SK-N-SH (cell line): ENCODE results near the gene GATM. TPM values are rescaled to one million over a fixed set of nuclear protein-coding genes. Genes with fewer than 3 reads are reported as not detected.

ENCODE experiments used
- CTCF ChIA-PET: fragments of 300-600, 350-600 bp; formaldehyde crosslinking; extraction: SDS; loops from one replicate; lab custom pipeline; 2021; lab: Yijun Ruan, JAX
- POLR2A ChIA-PET: fragments of 350-600 bp; sonication (Branson Sonifier 250); formaldehyde crosslinking; extraction: SDS; loops from one replicate; lab custom pipeline; 2020; ENCODE audit warnings: antibody characterized with exemption, inconsistent platforms; lab: Yijun Ruan, JAX
- DNase-seq: peaks from one replicate; pipeline ENCODE4 v3.0.0; 2012
- H2AFZ ChIP-seq: fragments of 200-600 bp; sonication (generic); 2 replicates; pipeline ENCODE4 v1.8.1; 2016; ENCODE audit warnings: antibody characterized with exemption, mild to moderate bottlenecking, low read depth
- H3F3A ChIP-seq: fragments of 200-600 bp; sonication (generic); replicated peaks from 2 replicates; pipeline ENCODE3; 2016; ENCODE audit warnings: antibody characterized with exemption, mild to moderate bottlenecking; ENCODE audit not compliant: insufficient read depth
- H3K27ac ChIP-seq, 2 experiments: fragments of 200-500 bp in 1 of 2; fragments of 200-600 bp in 1 of 2; sonication (Bioruptor generic) in 1 of 2; sonication (generic), shearing (Covaris generic) in 1 of 2; 2 replicates each; pipeline versions ENCODE4 v1.5.1 to v1.6.1; 2014 to 2016; ENCODE audit warnings: low read depth in 2 of 2, inconsistent platforms in 1 of 2, low read length in 1 of 2, mild to moderate bottlenecking in 1 of 2, mixed read lengths in 1 of 2
- H3K27me3 ChIP-seq: fragments of 200-600 bp; sonication (generic), shearing (Covaris generic); 2 replicates; pipeline ENCODE4 v1.6.1; 2016; ENCODE audit warnings: mixed run types; ENCODE audit not compliant: insufficient read depth
- H3K36me3 ChIP-seq, 2 experiments: fragments of 200-500 bp in 1 of 2; fragments of 200-600 bp in 1 of 2; sonication (Bioruptor generic) in 1 of 2; sonication (generic) in 1 of 2; replicated peaks in 1 of 2; 2 replicates each; pipeline versions ENCODE3 to v1.5.1; 2014 to 2016; ENCODE audit warnings: low read length in 1 of 2, mild to moderate bottlenecking in 1 of 2; ENCODE audit not compliant: insufficient read depth in 2 of 2, control insufficient read depth in 1 of 2
- H3K4me1 ChIP-seq, 2 experiments: fragments of 200-500 bp in 1 of 2; fragments of 200-600 bp in 1 of 2; sonication (Bioruptor generic) in 1 of 2; sonication (generic), shearing (Covaris generic) in 1 of 2; 2 replicates each; pipeline versions ENCODE4 v1.5.1 to v1.6.1; 2014 to 2016; ENCODE audit warnings: low read depth in 1 of 2, low read length in 1 of 2, mixed run types in 1 of 2; ENCODE audit not compliant: insufficient read depth in 2 of 2, control insufficient read depth in 1 of 2
- H3K4me2 ChIP-seq: fragments of 200-600 bp; sonication (generic), shearing (Covaris generic); 2 replicates; pipeline ENCODE4 v1.6.1; 2017; ENCODE audit warnings: mixed run types
- H3K4me3 ChIP-seq, 2 experiments: fragments of 200-500 bp in 1 of 2; fragments of 200-600 bp in 1 of 2; sonication (Bioruptor generic) in 1 of 2; sonication (generic), shearing (Covaris generic) in 1 of 2; 2 replicates each; pipeline versions ENCODE4 v1.5.1 to v1.8.1; 2014 to 2016; ENCODE audit warnings: low read depth in 2 of 2, inconsistent platforms in 1 of 2, low read length in 1 of 2, mild to moderate bottlenecking in 1 of 2, mixed read lengths in 1 of 2, moderate library complexity in 1 of 2
- H3K79me2 ChIP-seq: fragments of 200-600 bp; sonication (generic); 2 replicates; pipeline ENCODE4 v1.8.1; 2017; ENCODE audit warnings: mild to moderate bottlenecking; ENCODE audit not compliant: insufficient read depth
- H3K9ac ChIP-seq: fragments of 200-600 bp; sonication (generic); 2 replicates; pipeline ENCODE4 v1.6.1; 2017; ENCODE audit warnings: mixed run types
- H3K9me2 ChIP-seq: fragments of 200-600 bp; sonication (generic); 2 replicates; pipeline ENCODE4 v1.6.1; 2017; ENCODE audit warnings: mixed run types
- H3K9me3 ChIP-seq: fragments of 200-600 bp; sonication (generic); 2 replicates; pipeline ENCODE4 v1.6.1; 2017; ENCODE audit warnings: mixed run types, mild to moderate bottlenecking, moderate library complexity
- H4K20me1 ChIP-seq: fragments of 200-600 bp; sonication (generic); 2 replicates; pipeline ENCODE4 v1.6.1; 2017; ENCODE audit warnings: mild to moderate bottlenecking, mixed run types; ENCODE audit not compliant: insufficient read depth
- CHD2 ChIP-seq: fragments of 150-350 bp; IDR thresholded peaks from 2 replicates; pipeline ENCODE4 v1.6.1; 2018; ENCODE audit warnings: low read length; ENCODE audit not compliant: partially characterized antibody
- CTCF ChIP-seq: fragments of 200-600 bp; sonication (generic); IDR thresholded peaks from 2 replicates; pipeline ENCODE4 v1.6.1; 2017; ENCODE audit warnings: antibody characterized with exemption, mild to moderate bottlenecking, moderate library complexity
- ELF1 ChIP-seq: IDR thresholded peaks from 2 replicates; pipeline ENCODE4 v1.4.0; 2012
- EZH2phosphoT487 ChIP-seq: fragments of 200-600 bp; sonication (generic); IDR thresholded peaks from 2 replicates; pipeline ENCODE4 v1.6.1; 2017; ENCODE audit warnings: low read depth, mixed run types, mild to moderate bottlenecking, antibody characterized with exemption, moderate library complexity, borderline replicate concordance
- GATA2 ChIP-seq: sonication (generic); formaldehyde crosslinking; IDR thresholded peaks from 2 replicates; pipeline ENCODE4 v1.5.0; 2020; ENCODE audit warnings: mild to moderate bottlenecking, missing genetic modification reagents
- MXI1 ChIP-seq: IDR thresholded peaks from 2 replicates; pipeline ENCODE4 v1.6.1; 2012; ENCODE audit warnings: mild to moderate bottlenecking, low read depth, low read length, improper control_type of control experiment
- POLR2AphosphoS5 ChIP-seq: IDR thresholded peaks from 2 replicates; pipeline ENCODE4 v1.6.1; 2012; ENCODE audit warnings: low read depth, low read length
- RAD21 ChIP-seq: IDR thresholded peaks from 2 replicates; pipeline ENCODE4 v1.6.1; 2012; ENCODE audit warnings: mild to moderate bottlenecking, low read length
- RCOR1 ChIP-seq: fragments of 150-350 bp; IDR thresholded peaks from 2 replicates; pipeline ENCODE4 v1.6.1; 2017; ENCODE audit warnings: antibody characterized with exemption, low read length
- REST ChIP-seq: IDR thresholded peaks from 2 replicates; pipeline ENCODE4 v1.6.1; 2012; ENCODE audit warnings: mild to moderate bottlenecking, low read depth, low read length, moderate library complexity
- RXRA ChIP-seq: IDR thresholded peaks from 2 replicates; pipeline ENCODE4 v1.4.0; 2012; ENCODE audit warnings: low read depth, mild to moderate bottlenecking, borderline replicate concordance
- SIN3A ChIP-seq: IDR thresholded peaks from 2 replicates; pipeline ENCODE4 v1.6.1; 2012; ENCODE audit warnings: low read depth, mild to moderate bottlenecking, low read length, moderate library complexity, borderline replicate concordance
- SMC3 ChIP-seq: IDR thresholded peaks from 2 replicates; pipeline ENCODE4 v1.6.1; 2012; ENCODE audit warnings: low read depth, low read length, improper control_type of control experiment
- TCF12 ChIP-seq: IDR thresholded peaks from 2 replicates; pipeline ENCODE4 v1.4.0; 2012
- USF1 ChIP-seq: IDR thresholded peaks from 2 replicates; pipeline ENCODE4 v1.4.0; 2012; ENCODE audit warnings: low read depth, borderline replicate concordance
- USF2 ChIP-seq: fragments of 150-350 bp; IDR thresholded peaks from 2 replicates; pipeline ENCODE4 v1.6.1; 2017; ENCODE audit warnings: antibody characterized with exemption, low read length, low read depth, borderline replicate concordance
- ZBTB33 ChIP-seq: IDR thresholded peaks from 2 replicates; pipeline ENCODE4 v1.4.0; 2012; ENCODE audit warnings: low read depth, borderline replicate concordance
- WGBS: methylation state at CpG from one replicate; pipeline ENCODE4 v1.1.6; 2017; ENCODE audit warnings: low lambda C conversion rate; 5-methylcytosine and 5-hydroxymethylcytosine counted together
- polyA plus RNA-seq, 3 experiments: library from polyadenylated mRNA; depleted of rRNA; stranded (reverse); fragments of >200 nt; gene quantifications; 2 replicates each; pipeline ENCODE4 v1.2.3, GENCODE V29; 2012
- TF ChIP-seq, protein P1 (sequence below): fragments of 150-350 bp; IDR thresholded peaks from 2 replicates; pipeline ENCODE4 v1.6.1; 2016; ENCODE audit warnings: mild to moderate bottlenecking, low read depth, low read length

Gene GATM
- polyA plus RNA-seq, 1 of the 3 experiments (the other 2 are of a cell fraction), result 0.58 TPM

DNA sequence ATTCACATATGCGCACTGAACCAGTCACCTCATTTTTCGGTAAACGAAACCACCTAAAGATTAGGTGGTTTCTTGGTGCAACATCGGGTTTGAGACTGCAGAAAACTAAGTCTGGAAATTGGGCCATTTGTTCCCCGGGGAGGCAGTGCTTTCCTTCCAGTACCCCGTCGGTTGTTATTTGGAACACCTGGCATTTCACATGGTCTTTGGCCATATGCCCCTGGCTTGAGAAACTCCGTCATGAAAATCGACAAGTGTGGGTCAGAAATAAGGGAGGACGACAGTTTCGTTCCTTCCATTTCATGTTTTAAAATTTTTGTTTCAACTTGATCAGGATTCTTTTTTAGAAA lies 544 bp upstream of the GATM start:
- no peaks in the 10 kb centered on the region for H3K36me3 ChIP-seq
- no peaks in the 10 kb centered on the region for H4K20me1 ChIP-seq
- H3K9me3 ChIP-seq, result no peaks in the 10 kb centered on the region
- DNase-seq, result no peak
- H3K9me2 ChIP-seq, result no peaks in the 10 kb centered on the region
- H3K27ac ChIP-seq, result no peak overlapping the region
- H2AFZ ChIP-seq, result no peak overlapping the region
- peak overlapping the region; percentile 96 for H3K4me2 ChIP-seq
- 91% methylated on average over 11 of the region's 11 CpGs for WGBS
- H3K4me3 ChIP-seq, result no peak overlapping the region
- CTCF ChIA-PET, result no interaction called here
- no peak overlapping the region for H3K9ac ChIP-seq
- peaks cover 0 to 8% of the 10 kb centered on the region in 2 experiments; a peak in 1 of 4 replicates for H3K4me1 ChIP-seq
- H3K27me3 ChIP-seq, result peaks cover 17% of the 10 kb centered on the region; the same call in 1 of the 2 replicates
- H3K79me2 ChIP-seq, result no peaks in the 10 kb centered on the region
- POLR2A ChIA-PET, result no interaction called here
- H3F3A ChIP-seq, result no peaks in the 10 kb centered on the region
- TF ChIP-seq RCOR1 (no peak), CHD2 (no peak), USF1 (no peak), REST (no peak), RAD21 (no peak), CTCF (no peak), ELF1 (no peak), RXRA (no peak), MXI1 (no peak), POLR2AphosphoS5 (no peak), GATA2 (CRISPR knock-in tag) (no peak), EZH2phosphoT487 (no peak), ZBTB33 (no peak), SMC3 (no peak), TCF12 (no peak), USF2 (no peak), SIN3A (no peak)
- TF ChIP-seq, protein P1, sequence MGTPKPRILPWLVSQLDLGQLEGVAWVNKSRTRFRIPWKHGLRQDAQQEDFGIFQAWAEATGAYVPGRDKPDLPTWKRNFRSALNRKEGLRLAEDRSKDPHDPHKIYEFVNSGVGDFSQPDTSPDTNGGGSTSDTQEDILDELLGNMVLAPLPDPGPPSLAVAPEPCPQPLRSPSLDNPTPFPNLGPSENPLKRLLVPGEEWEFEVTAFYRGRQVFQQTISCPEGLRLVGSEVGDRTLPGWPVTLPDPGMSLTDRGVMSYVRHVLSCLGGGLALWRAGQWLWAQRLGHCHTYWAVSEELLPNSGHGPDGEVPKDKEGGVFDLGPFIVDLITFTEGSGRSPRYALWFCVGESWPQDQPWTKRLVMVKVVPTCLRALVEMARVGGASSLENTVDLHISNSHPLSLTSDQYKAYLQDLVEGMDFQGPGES, result no peak
